HG03354 (cell line): ENCODE measurements around the gene NETO2.
"Not testable (repeated sequence)": the region's sequence is repeated elsewhere in the genome, so short reads cannot be mapped to it uniquely, and the experiment has no call there.

Experiments used
- ATAC-seq: cut with Tn5 transposase; IDR thresholded peaks from one replicate; pipeline ENCODE4 v1.9.1; 2021; ENCODE audit warnings: mild to moderate bottlenecking; ENCODE audit not compliant: unreplicated experiment, poor library complexity, severe bottlenecking

NETO2 gene

DNA sequence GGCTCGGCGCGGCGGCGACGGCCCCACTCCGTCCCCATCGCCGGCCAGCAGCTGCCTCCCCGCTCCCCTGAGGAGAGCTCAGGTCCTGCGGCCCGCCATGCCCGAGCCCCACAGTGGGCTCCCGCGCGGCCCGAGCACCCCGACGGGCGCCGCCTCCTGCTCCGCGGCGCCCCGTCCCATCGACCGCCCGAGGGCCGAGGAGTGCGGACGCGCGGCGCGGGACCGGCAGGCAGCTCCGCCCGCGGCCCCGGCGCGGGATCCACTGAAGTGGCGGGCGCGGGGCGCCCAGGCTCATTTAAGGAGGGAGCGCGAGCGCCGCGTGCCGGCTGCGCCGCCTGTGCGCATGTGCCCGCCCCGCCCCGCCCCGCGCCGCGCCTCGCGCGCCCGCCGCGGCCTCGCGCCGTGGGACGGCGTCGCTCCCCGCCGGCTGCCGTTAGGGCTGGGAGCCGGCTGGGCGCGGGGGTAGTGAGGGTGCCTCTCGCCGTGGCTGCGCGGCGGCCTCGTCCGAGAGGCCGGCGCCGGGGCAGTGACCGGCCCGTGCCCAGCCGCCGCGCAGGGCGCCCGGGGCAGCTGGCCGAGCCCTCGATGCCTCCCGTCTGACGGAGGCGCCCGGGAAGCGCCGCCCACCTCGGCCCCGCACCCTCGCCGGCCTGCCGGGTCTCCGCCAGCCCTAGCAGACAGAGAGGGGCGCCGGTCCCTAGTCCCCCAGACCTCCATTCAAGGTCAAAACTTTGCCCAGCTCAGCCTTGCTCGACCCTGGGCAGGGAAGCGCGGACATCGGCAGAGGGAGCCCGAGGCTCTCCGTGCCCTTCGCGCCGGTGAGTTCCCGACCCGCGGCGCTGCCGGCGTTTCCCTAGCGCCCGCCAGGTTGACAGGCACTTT, at the start of gene NETO2:
Gene NETO2 (minus strand): TSS at position 269 of the 882 bp plus-strand sequence. CDS start 333 bp downstream, outside the sequence.
- peak; percentile 62 for ATAC-seq

GRCh38 chr16:47182318-47182717, 38.6 kb upstream of the NETO2 start:
- ATAC-seq = no peak

GRCh38 chr16:47181066-47181465, 37.3 kb upstream of the NETO2 start:
- not testable (repeated sequence) for ATAC-seq

DNA sequence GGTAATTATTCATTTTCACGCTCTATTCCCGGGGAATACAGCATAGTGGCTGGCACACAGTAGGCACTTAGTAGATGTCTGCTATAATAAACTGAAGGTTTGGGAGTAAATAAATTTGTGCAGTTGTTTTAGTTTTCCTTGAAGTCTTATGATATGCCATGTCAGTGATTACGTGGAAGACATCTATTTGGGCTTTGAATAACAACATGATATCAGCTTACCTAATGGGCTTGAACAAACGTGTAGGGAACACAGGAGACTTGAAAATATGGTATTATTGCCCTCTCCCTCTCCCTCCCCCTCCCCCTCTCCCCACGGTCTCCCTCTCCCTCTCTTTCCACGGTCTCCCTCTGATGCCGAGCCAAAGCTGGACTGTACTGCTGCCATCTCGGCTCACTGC, 36.3 kb upstream of the NETO2 start:
- ATAC-seq = no peak

DNA sequence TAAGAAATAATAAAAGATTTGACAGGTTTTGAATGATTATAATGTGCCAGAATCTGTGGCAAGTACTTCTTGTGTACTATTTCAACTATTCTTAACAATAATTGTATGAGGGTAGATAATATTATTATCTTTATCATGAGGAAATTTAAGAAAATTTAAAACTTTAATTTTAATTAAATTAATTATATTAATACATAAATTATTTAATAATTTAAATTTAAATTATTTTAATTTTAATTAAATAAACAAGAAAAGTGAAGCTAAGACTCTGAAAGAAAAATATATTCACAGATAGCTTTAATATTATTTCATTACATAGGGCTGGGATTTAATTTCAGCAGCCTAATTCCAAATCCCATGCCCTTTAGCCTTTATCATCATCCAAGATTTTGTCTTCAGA, 31.4 kb upstream of the NETO2 start:
- no peak for ATAC-seq

DNA sequence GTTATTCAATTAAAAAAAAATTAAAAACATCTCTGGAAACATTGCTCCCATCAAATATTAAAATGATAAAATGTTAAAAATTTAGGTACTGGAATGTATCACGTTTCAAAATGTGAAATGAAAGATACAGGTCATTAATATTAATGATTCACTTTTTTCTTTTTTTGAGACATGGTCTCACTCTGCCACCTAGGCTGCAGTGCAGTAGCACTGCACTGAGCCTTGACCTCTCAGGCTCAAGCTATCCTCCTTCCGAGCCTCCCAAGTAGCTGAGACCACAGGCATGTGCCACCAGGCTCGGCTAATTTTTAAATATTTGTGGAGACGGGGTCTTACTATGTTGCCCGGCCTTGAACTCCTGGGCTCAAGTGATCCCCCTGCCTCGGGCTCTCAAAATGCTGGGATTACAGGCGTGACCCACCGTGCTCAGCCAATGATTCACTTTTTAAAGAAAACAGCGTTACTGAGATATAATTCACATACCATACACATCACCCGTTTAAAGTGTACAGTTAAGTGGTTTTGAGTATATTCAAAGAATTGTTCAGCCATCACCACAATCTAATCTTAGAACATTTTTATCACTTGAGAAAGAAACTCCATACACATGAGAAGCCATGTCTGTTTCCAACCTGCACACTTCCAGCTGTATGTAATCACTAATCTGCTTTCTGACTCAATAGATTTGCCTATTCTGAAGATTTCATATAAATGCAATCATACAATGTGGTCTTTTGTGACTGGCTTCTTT, 19.1 kb upstream of the NETO2 start:
- ATAC-seq = no peak

DNA sequence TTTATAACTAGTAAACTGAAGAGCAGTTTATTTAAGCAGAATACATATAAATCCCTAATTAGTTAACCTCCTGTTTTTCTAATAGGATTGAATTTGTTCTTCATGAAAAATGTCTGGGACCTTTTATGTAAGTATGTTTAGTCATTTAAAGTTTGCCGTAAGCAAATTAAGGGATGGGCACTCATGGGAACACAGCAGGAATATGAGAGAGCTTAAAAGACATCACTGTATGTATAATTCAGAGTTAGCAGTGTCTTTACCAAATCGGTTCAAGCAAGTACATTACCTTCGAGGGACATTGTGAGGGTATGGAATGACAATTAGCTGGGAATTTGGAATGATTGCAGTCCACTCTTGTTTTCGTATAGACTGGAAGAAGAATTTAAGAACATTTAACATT, 17.7 kb upstream of the NETO2 start:
- no peak for ATAC-seq

GRCh38 chr16:47160422-47160821, 16.7 kb upstream of the NETO2 start:
- ATAC-seq = no peak

GRCh38 chr16:47158992-47159391, 15.2 kb upstream of the NETO2 start:
- no peak for ATAC-seq

- no peak for ATAC-seq
Measured at GRCh38 chr16:47156680-47157215, 13.0 kb upstream of the NETO2 start.

DNA sequence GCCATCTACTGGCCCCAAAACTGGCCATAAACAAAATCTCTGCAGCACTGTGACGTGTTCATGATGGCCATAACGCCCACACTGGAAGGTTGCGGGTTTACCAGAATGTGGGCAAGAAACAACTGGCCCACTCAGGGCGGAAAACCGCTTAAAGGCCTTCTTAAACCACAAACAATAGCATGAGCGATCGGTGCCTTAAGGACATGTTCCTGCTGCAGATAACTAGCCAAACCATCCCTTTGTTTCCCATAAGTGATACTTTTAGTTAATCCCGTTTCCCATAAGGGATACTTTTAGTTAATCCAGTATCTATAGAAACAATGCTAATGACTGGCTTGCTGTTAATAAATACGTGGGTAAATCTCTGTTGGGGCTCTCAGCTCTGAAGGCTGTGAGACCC, 8.8 kb upstream of the NETO2 start:
- not testable (repeated sequence) for ATAC-seq

DNA sequence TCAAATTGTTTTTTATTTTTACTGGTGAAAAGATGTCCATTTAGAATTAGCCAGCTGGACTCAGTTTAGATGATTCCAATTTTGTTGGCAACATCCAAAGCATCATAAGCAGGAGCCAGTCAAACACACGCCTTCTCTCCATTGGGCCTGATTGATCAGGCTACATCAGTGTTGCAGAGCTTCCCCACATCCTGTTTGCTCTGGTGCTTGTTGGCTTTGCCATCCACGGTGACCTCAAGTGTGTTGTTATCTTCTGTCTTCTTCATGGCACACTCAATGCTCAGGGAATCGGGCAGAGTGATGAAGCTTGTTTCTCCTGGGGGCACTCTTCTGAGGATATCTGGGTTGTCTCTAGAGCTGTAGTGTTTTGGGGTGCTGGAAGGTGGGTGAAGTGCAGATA, 6.3 kb upstream of the NETO2 start:
- ATAC-seq = no peak

DNA sequence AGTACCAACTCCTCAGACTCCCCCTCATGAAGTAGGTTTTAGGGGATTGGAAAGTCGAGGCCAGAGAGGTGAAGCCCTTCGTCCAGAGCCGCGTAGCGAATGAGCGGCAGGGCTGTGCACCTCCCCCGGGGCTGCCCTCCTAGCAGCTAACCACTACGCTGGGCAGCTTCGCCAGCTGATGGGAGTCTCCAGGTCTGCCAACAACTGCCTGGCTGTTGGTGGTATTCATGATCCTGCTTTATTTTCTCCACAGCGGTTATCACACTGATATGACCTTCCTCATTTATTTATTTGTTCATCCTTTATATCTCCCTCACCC, 773 bp upstream of the NETO2 start:
- peak; percentile 0 for ATAC-seq

- ATAC-seq = peak; percentile 71
Measured at GRCh38 chr16:47142821-47143676, 696 bp downstream of the NETO2 start.

GRCh38 chr16:47142486-47142820, 1.3 kb downstream of the NETO2 start:
- ATAC-seq = no peak

GRCh38 chr16:47141773-47142485, 1.8 kb downstream of the NETO2 start:
- peak; percentile 61 for ATAC-seq

GRCh38 chr16:47140686-47141085, 3.1 kb downstream of the NETO2 start:
- ATAC-seq = no peak

- no peak for ATAC-seq
Measured at GRCh38 chr16:47139561-47140185, 4.1 kb downstream of the NETO2 start.

- ATAC-seq = not testable (repeated sequence)
Measured at GRCh38 chr16:47137925-47138324, 5.8 kb downstream of the NETO2 start.
